ENCODE data around the gene ZNF334.

The ZNF334 gene

DNA sequence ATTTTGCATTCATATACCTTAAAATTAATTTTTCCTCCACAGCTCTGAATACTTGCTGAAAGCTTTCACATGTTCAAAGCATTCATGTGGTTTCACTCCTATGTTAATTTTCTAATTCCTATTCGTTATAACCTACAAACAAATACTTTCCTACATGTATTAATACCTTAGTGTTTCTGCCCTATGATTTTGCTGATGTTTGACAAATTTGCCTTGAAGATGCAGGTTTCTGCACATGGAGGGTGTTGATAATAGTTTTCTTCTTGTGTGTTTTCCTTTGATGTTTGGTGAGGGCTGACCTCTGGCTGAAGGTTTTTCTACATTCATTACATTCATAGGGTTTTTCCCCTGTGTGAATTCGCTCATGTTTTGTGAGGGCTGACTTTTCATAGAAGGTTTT lies 57.6 kb downstream of the ZNF334 start:
- Histone ChIP-seq H3K4me3 (ENCODE audit: low read length, poor library complexity, severe bottlenecking) (no peak overlapping the region), H4K20me1 (ENCODE audit: insufficient read depth, low read length, poor library complexity, severe bottlenecking) (no peaks in the 10 kb centered on the region), H3K9me2 (replicated peaks; ENCODE audit: low read depth, low read length) (no peaks in the 10 kb centered on the region), H3K27me3 (ENCODE audit: insufficient read depth, low read length, poor library complexity, severe bottlenecking) (no peaks in the 10 kb centered on the region), H3K79me2 (ENCODE audit: insufficient read depth, low read length) (no peaks in the 10 kb centered on the region), H3K9me3 (ENCODE audit: insufficient read depth, low read depth, low read length) (peaks cover 17% of the 10 kb centered on the region), H3K9ac (ENCODE audit: low read depth, low read length, poor library complexity, severe bottlenecking) (no peak overlapping the region), H3K4me2 (ENCODE audit: low read depth, low read length, poor library complexity, severe bottlenecking) (no peak overlapping the region), H3K4me1 (ENCODE audit: insufficient read depth, low read length, poor library complexity, severe bottlenecking) (no peaks in the 10 kb centered on the region), H3F3A (ENCODE audit: low read depth) (no peaks in the 10 kb centered on the region), H3K36me3 (ENCODE audit: insufficient read depth, low read length) (no peaks in the 10 kb centered on the region), H2AFZ (ENCODE audit: low read length) (no peak overlapping the region)
- no peak for TF ChIP-seq EZH2phosphoT487 (IDR thresholded peaks at IDR 0.05; ENCODE audit: borderline replicate concordance)
- TF ChIP-seq, protein P1, sequence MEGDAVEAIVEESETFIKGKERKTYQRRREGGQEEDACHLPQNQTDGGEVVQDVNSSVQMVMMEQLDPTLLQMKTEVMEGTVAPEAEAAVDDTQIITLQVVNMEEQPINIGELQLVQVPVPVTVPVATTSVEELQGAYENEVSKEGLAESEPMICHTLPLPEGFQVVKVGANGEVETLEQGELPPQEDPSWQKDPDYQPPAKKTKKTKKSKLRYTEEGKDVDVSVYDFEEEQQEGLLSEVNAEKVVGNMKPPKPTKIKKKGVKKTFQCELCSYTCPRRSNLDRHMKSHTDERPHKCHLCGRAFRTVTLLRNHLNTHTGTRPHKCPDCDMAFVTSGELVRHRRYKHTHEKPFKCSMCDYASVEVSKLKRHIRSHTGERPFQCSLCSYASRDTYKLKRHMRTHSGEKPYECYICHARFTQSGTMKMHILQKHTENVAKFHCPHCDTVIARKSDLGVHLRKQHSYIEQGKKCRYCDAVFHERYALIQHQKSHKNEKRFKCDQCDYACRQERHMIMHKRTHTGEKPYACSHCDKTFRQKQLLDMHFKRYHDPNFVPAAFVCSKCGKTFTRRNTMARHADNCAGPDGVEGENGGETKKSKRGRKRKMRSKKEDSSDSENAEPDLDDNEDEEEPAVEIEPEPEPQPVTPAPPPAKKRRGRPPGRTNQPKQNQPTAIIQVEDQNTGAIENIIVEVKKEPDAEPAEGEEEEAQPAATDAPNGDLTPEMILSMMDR (conservative IDR thresholded peaks at IDR 0.05; ENCODE audit: low read length), result no peak
